SK-N-SH (cell line): Measurements from ENCODE around the gene SLC25A30. TPM values are rescaled to one million over a fixed set of nuclear protein-coding genes. Genes with fewer than 3 reads are reported as not detected.

Source experiments
- CTCF ChIA-PET: fragments of 300-600, 350-600 bp; formaldehyde crosslinking; extraction: SDS; loops from one replicate; lab custom pipeline; 2021; lab: Yijun Ruan, JAX
- POLR2A ChIA-PET: fragments of 350-600 bp; sonication (Branson Sonifier 250); formaldehyde crosslinking; extraction: SDS; loops from one replicate; lab custom pipeline; 2020; ENCODE audit warnings: antibody characterized with exemption, inconsistent platforms; lab: Yijun Ruan, JAX
- DNase-seq: peaks from one replicate; pipeline ENCODE4 v3.0.0; 2012
- H2AFZ ChIP-seq: fragments of 200-600 bp; sonication (generic); 2 replicates; pipeline ENCODE4 v1.8.1; 2016; ENCODE audit warnings: antibody characterized with exemption, mild to moderate bottlenecking, low read depth
- H3F3A ChIP-seq: fragments of 200-600 bp; sonication (generic); replicated peaks from 2 replicates; pipeline ENCODE3; 2016; ENCODE audit warnings: antibody characterized with exemption, mild to moderate bottlenecking; ENCODE audit not compliant: insufficient read depth
- H3K27ac ChIP-seq, 2 experiments: fragments of 200-500 bp in 1 of 2; fragments of 200-600 bp in 1 of 2; sonication (Bioruptor generic) in 1 of 2; sonication (generic), shearing (Covaris generic) in 1 of 2; 2 replicates each; pipeline versions ENCODE4 v1.5.1 to v1.6.1; 2014 to 2016; ENCODE audit warnings: low read depth in 2 of 2, inconsistent platforms in 1 of 2, low read length in 1 of 2, mild to moderate bottlenecking in 1 of 2, mixed read lengths in 1 of 2
- H3K27me3 ChIP-seq: fragments of 200-600 bp; sonication (generic), shearing (Covaris generic); 2 replicates; pipeline ENCODE4 v1.6.1; 2016; ENCODE audit warnings: mixed run types; ENCODE audit not compliant: insufficient read depth
- H3K36me3 ChIP-seq, 2 experiments: fragments of 200-500 bp in 1 of 2; fragments of 200-600 bp in 1 of 2; sonication (Bioruptor generic) in 1 of 2; sonication (generic) in 1 of 2; replicated peaks in 1 of 2; 2 replicates each; pipeline versions ENCODE3 to v1.5.1; 2014 to 2016; ENCODE audit warnings: low read length in 1 of 2, mild to moderate bottlenecking in 1 of 2; ENCODE audit not compliant: insufficient read depth in 2 of 2, control insufficient read depth in 1 of 2
- H3K4me1 ChIP-seq, 2 experiments: fragments of 200-500 bp in 1 of 2; fragments of 200-600 bp in 1 of 2; sonication (Bioruptor generic) in 1 of 2; sonication (generic), shearing (Covaris generic) in 1 of 2; 2 replicates each; pipeline versions ENCODE4 v1.5.1 to v1.6.1; 2014 to 2016; ENCODE audit warnings: low read depth in 1 of 2, low read length in 1 of 2, mixed run types in 1 of 2; ENCODE audit not compliant: insufficient read depth in 2 of 2, control insufficient read depth in 1 of 2
- H3K4me2 ChIP-seq: fragments of 200-600 bp; sonication (generic), shearing (Covaris generic); 2 replicates; pipeline ENCODE4 v1.6.1; 2017; ENCODE audit warnings: mixed run types
- H3K4me3 ChIP-seq, 2 experiments: fragments of 200-500 bp in 1 of 2; fragments of 200-600 bp in 1 of 2; sonication (Bioruptor generic) in 1 of 2; sonication (generic), shearing (Covaris generic) in 1 of 2; 2 replicates each; pipeline versions ENCODE4 v1.5.1 to v1.8.1; 2014 to 2016; ENCODE audit warnings: low read depth in 2 of 2, inconsistent platforms in 1 of 2, low read length in 1 of 2, mild to moderate bottlenecking in 1 of 2, mixed read lengths in 1 of 2, moderate library complexity in 1 of 2
- H3K79me2 ChIP-seq: fragments of 200-600 bp; sonication (generic); 2 replicates; pipeline ENCODE4 v1.8.1; 2017; ENCODE audit warnings: mild to moderate bottlenecking; ENCODE audit not compliant: insufficient read depth
- H3K9ac ChIP-seq: fragments of 200-600 bp; sonication (generic); 2 replicates; pipeline ENCODE4 v1.6.1; 2017; ENCODE audit warnings: mixed run types
- H3K9me2 ChIP-seq: fragments of 200-600 bp; sonication (generic); 2 replicates; pipeline ENCODE4 v1.6.1; 2017; ENCODE audit warnings: mixed run types
- H3K9me3 ChIP-seq: fragments of 200-600 bp; sonication (generic); 2 replicates; pipeline ENCODE4 v1.6.1; 2017; ENCODE audit warnings: mixed run types, mild to moderate bottlenecking, moderate library complexity
- H4K20me1 ChIP-seq: fragments of 200-600 bp; sonication (generic); 2 replicates; pipeline ENCODE4 v1.6.1; 2017; ENCODE audit warnings: mild to moderate bottlenecking, mixed run types; ENCODE audit not compliant: insufficient read depth
- CHD2 ChIP-seq: fragments of 150-350 bp; IDR thresholded peaks from 2 replicates; pipeline ENCODE4 v1.6.1; 2018; ENCODE audit warnings: low read length; ENCODE audit not compliant: partially characterized antibody
- EZH2phosphoT487 ChIP-seq: fragments of 200-600 bp; sonication (generic); IDR thresholded peaks from 2 replicates; pipeline ENCODE4 v1.6.1; 2017; ENCODE audit warnings: low read depth, mixed run types, mild to moderate bottlenecking, antibody characterized with exemption, moderate library complexity, borderline replicate concordance
- GABPA ChIP-seq: IDR thresholded peaks from 2 replicates; pipeline ENCODE4 v1.4.0; 2012; ENCODE audit warnings: low read depth, mild to moderate bottlenecking
- GATA2 ChIP-seq: sonication (generic); formaldehyde crosslinking; IDR thresholded peaks from 2 replicates; pipeline ENCODE4 v1.5.0; 2020; ENCODE audit warnings: mild to moderate bottlenecking, missing genetic modification reagents
- IRF3 ChIP-seq: fragments of 150-350 bp; IDR thresholded peaks from 2 replicates; pipeline ENCODE4 v1.6.1; 2016; ENCODE audit warnings: mild to moderate bottlenecking, low read depth, low read length
- MEF2A ChIP-seq: IDR thresholded peaks from 2 replicates; pipeline ENCODE4 v1.4.0; 2012; ENCODE audit warnings: low read depth, borderline replicate concordance
- MXI1 ChIP-seq: IDR thresholded peaks from 2 replicates; pipeline ENCODE4 v1.6.1; 2012; ENCODE audit warnings: mild to moderate bottlenecking, low read depth, low read length, improper control_type of control experiment
- NFIC ChIP-seq: IDR thresholded peaks from 2 replicates; pipeline ENCODE4 v1.4.0; 2012; ENCODE audit warnings: borderline replicate concordance
- NRF1 ChIP-seq: IDR thresholded peaks from 2 replicates; pipeline ENCODE4 v1.6.1; 2012; ENCODE audit warnings: low read depth, mild to moderate bottlenecking, low read length
- PBX3 ChIP-seq: IDR thresholded peaks from 2 replicates; pipeline ENCODE4; 2012
- POLR2AphosphoS5 ChIP-seq: IDR thresholded peaks from 2 replicates; pipeline ENCODE4 v1.6.1; 2012; ENCODE audit warnings: low read depth, low read length
- RAD21 ChIP-seq: IDR thresholded peaks from 2 replicates; pipeline ENCODE4 v1.6.1; 2012; ENCODE audit warnings: mild to moderate bottlenecking, low read length
- RCOR1 ChIP-seq: fragments of 150-350 bp; IDR thresholded peaks from 2 replicates; pipeline ENCODE4 v1.6.1; 2017; ENCODE audit warnings: antibody characterized with exemption, low read length
- RFX5 ChIP-seq: IDR thresholded peaks from 2 replicates; pipeline ENCODE4 v1.6.1; 2012; ENCODE audit warnings: mild to moderate bottlenecking, improper control_type of control experiment, low read length
- RXRA ChIP-seq: IDR thresholded peaks from 2 replicates; pipeline ENCODE4 v1.4.0; 2012; ENCODE audit warnings: low read depth, mild to moderate bottlenecking, borderline replicate concordance
- SIN3A ChIP-seq: IDR thresholded peaks from 2 replicates; pipeline ENCODE4 v1.6.1; 2012; ENCODE audit warnings: low read depth, mild to moderate bottlenecking, low read length, moderate library complexity, borderline replicate concordance
- SMC3 ChIP-seq: IDR thresholded peaks from 2 replicates; pipeline ENCODE4 v1.6.1; 2012; ENCODE audit warnings: low read depth, low read length, improper control_type of control experiment
- TAF1 ChIP-seq: IDR thresholded peaks from 2 replicates; pipeline ENCODE4 v1.6.1; 2012; ENCODE audit warnings: low read depth, mild to moderate bottlenecking, low read length, moderate library complexity, borderline replicate concordance
- TCF12 ChIP-seq: IDR thresholded peaks from 2 replicates; pipeline ENCODE4 v1.4.0; 2012
- TEAD4 ChIP-seq: IDR thresholded peaks from 2 replicates; pipeline ENCODE4 v1.4.0; 2012; ENCODE audit warnings: mild to moderate bottlenecking, borderline replicate concordance; ENCODE audit not compliant: insufficient read depth
- USF2 ChIP-seq: fragments of 150-350 bp; IDR thresholded peaks from 2 replicates; pipeline ENCODE4 v1.6.1; 2017; ENCODE audit warnings: antibody characterized with exemption, low read length, low read depth, borderline replicate concordance
- YY1 ChIP-seq: IDR thresholded peaks from 2 replicates; pipeline ENCODE4 v1.4.0; 2012; ENCODE audit warnings: low read depth, mild to moderate bottlenecking
- WGBS: methylation state at CpG from one replicate; pipeline ENCODE4 v1.1.6; 2017; ENCODE audit warnings: low lambda C conversion rate; 5-methylcytosine and 5-hydroxymethylcytosine counted together
- polyA plus RNA-seq, 3 experiments: library from polyadenylated mRNA; depleted of rRNA; stranded (reverse); fragments of >200 nt; gene quantifications; 2 replicates each; pipeline ENCODE4 v1.2.3, GENCODE V29; 2012

Gene SLC25A30
- polyA plus RNA-seq, 1 of the 3 experiments (the other 2 are of a cell fraction): 9.6 TPM

DNA sequence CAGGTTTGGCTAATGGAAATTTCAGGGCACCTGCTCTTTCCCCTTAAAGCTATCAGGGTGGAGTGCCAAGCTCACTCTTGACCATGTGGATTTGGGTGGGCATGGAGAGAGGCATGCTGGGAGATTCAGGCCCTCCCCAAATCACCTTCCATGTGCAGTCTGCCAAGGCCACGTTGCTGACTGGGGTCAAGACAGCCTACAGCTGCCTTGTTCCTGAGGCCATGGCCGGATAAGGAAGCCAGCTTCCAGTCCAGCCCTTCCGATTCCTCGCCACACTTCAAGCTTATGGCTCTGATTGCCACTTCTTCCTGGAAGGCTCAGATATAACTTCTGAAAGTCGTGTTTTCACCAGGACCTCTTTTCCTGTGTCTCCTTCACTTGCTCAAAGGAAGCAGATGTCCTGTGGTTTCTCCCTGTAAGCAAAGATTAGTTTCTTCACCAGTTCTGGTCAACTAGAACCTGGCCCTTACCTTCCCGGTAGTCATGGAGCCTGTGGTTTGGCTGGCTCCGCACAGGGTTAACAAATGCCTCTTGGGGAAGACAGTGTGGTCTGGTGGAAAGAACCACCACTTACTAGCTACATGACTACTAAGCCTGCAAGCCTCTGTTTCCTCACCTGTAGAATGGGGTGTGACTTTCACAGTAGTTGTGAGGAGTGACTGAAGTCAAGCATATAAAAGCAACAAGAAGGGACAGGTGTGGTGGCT, 61.1 kb downstream of the SLC25A30 start:
- Histone ChIP-seq H3K4me2 (no peak overlapping the region), H3K27ac (no peak overlapping the region), H3K36me3 (peaks cover 2 to 18% of the 10 kb centered on the region in 2 experiments), H3K4me1 (no peaks in the 10 kb centered on the region), H3K9me2 (no peaks in the 10 kb centered on the region), H3K79me2 (no peaks in the 10 kb centered on the region), H4K20me1 (no peaks in the 10 kb centered on the region), H3K9ac (no peak overlapping the region), H3K9me3 (no peaks in the 10 kb centered on the region), H2AFZ (no peak overlapping the region), H3K27me3 (no peaks in the 10 kb centered on the region), H3F3A (peaks cover 6% of the 10 kb centered on the region), H3K4me3 (no peak overlapping the region)
- ChIA-PET CTCF (interaction anchor here (1.2 to 1.6 kb wide), 2 partner anchors 37 to 310 kb away, joined by 3 read pairs; no protein-coding TSS in a partner anchor), POLR2A (interaction anchor here (0.8 kb wide), 1 partner anchor 16 kb away, joined by 3 read pairs; the partner anchor contains the start of gene TPT1)
- WGBS: 94% methylated on average over 5 of the region's 7 CpGs
- TF ChIP-seq YY1 (no peak), MXI1 (no peak), SIN3A (no peak), TCF12 (no peak), IRF3 (no peak), TAF1 (no peak), POLR2AphosphoS5 (no peak), NFIC (no peak), NRF1 (no peak), RFX5 (no peak), USF2 (no peak), MEF2A (no peak), GABPA (no peak), PBX3 (no peak)
- no peak for DNase-seq

GRCh38 chr13:45353895-45354294, 64.3 kb downstream of the SLC25A30 start:
- no peaks in the 10 kb centered on the region for H3K79me2 ChIP-seq
- 100% methylated on average over 1 of the region's 1 CpG for WGBS
- H3F3A ChIP-seq: peaks cover 6% of the 10 kb centered on the region
- POLR2A ChIA-PET: no interaction called here
- DNase-seq: no peak
- no peaks in the 10 kb centered on the region for H3K9me2 ChIP-seq
- H3K9me3 ChIP-seq: no peaks in the 10 kb centered on the region
- no peaks in the 10 kb centered on the region for H3K27me3 ChIP-seq
- H4K20me1 ChIP-seq: no peaks in the 10 kb centered on the region
- H3K27ac ChIP-seq: no peak overlapping the region
- H3K36me3 ChIP-seq: peaks cover 2 to 30% of the 10 kb centered on the region in 2 experiments
- no peak overlapping the region for H3K4me3 ChIP-seq
- no peaks in the 10 kb centered on the region for H3K4me1 ChIP-seq
- no peak overlapping the region for H3K4me2 ChIP-seq
- H3K9ac ChIP-seq: no peak overlapping the region
- no peak overlapping the region for H2AFZ ChIP-seq
- CTCF ChIA-PET: interaction anchor here (1.4 to 1.5 kb wide), 2 partner anchors 12 to 40 kb away, joined by 4 read pairs; no protein-coding TSS in a partner anchor
- TF ChIP-seq PBX3: no peak
- TF ChIP-seq SMC3: no peak
- TF ChIP-seq USF2: no peak
- no peak for TF ChIP-seq YY1
- TF ChIP-seq CHD2: no peak
- no peak for TF ChIP-seq TEAD4
- TF ChIP-seq TCF12: no peak
- no peak for TF ChIP-seq TAF1
- TF ChIP-seq EZH2phosphoT487: no peak
- TF ChIP-seq SIN3A: no peak
- TF ChIP-seq RAD21: no peak
- TF ChIP-seq GATA2 (CRISPR knock-in tag): no peak
- TF ChIP-seq RCOR1: no peak
- TF ChIP-seq RXRA: no peak
